Measurements from ENCODE around the gene LGR6. TPM values are rescaled to one million over a fixed set of nuclear protein-coding genes. Genes with fewer than 3 reads are reported as not detected.

The LGR6 gene
- total and polyA plus RNA-seq, 2 of the 8 experiments (the other 6 are each of a cell fraction or from before 2014, with no cell fraction given) = 0.50 to 1.0 TPM

DNA sequence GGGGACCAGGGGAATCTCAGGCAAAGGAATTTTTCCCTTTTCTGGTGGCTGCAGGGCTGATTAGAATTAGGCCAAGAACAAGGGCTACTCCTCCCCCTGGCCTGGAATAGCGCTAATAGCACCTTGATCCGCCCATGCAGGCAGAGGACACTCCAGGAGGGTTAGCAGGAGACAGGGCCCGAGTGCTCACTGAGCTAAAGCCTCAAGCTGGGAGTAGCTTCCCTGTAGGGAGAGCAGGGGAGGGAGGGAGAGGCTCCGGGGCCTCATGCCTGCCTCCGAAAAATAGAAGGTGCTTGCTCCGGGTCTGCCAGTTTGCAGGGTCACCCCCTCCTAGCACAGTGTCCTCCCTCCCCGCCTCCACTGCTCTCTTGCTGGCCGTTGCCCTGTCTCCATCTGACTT is 37.0 kb upstream of the LGR6 start:
- Histone ChIP-seq H3K56ac (replicated peaks; ENCODE audit: insufficient read length, low read depth, low read length) (no peak overlapping the region), H2BK12ac (ENCODE audit: low read depth, low read length) (no peak overlapping the region), H4K8ac (ENCODE audit: extremely low read depth, insufficient read depth, low read length) (no peak overlapping the region), H3K9ac (replicated peaks in 1 of 4; ENCODE audit: extremely low read depth in 1 of 4, low read depth in 3 of 4, low read length in 3 of 4) (no peak overlapping the region), H2BK120ac (replicated peaks; ENCODE audit: low read depth, low read length) (no peak overlapping the region), H3K4me3 (ENCODE audit: extremely low read depth in 1 of 4, insufficient read depth in 2 of 4, low read depth in 3 of 4, low read length in 4 of 4) (no peak overlapping the region), H4K20me1 (replicated peaks in 1 of 2; ENCODE audit: control insufficient read depth in 1 of 2, insufficient read depth in 2 of 2, low read length in 2 of 2) (no peaks in the 10 kb centered on the region), H3K27me3 (replicated peaks in 1 of 4; ENCODE audit: control insufficient read depth in 3 of 4, extremely low read depth in 1 of 4, insufficient read depth in 3 of 4, low read length in 3 of 4) (no peaks in the 10 kb centered on the region), H3K23me2 (ENCODE audit: low read depth, low read length) (no peaks in the 10 kb centered on the region), H3K27ac (ENCODE audit: low read depth, low read length) (no peak overlapping the region), H3K36me3 (ENCODE audit: control insufficient read depth in 2 of 4, insufficient read depth in 4 of 4, low read length in 3 of 4) (no peaks in the 10 kb centered on the region), H2AK5ac (ENCODE audit: low read depth, low read length) (no peak overlapping the region), H3K4me1 (replicated peaks in 1 of 4; ENCODE audit: control insufficient read depth in 3 of 4, insufficient read depth in 4 of 4, low read length in 3 of 4) (peaks cover 0 to 15% (median 5%) of the 10 kb centered on the region in 4 experiments; a peak in 3 of 7 replicates), H2BK5ac (ENCODE audit: low read depth, low read length) (no peak overlapping the region), H3K4ac (replicated peaks; ENCODE audit: insufficient read length, low read depth, low read length) (no peak overlapping the region), H3K79me1 (ENCODE audit: low read depth, low read length) (no peaks in the 10 kb centered on the region), H2BK20ac (ENCODE audit: low read length) (no peak overlapping the region), H2BK15ac (ENCODE audit: low read length) (no peak overlapping the region), H4K5ac (ENCODE audit: insufficient read length, low read depth, low read length) (no peak overlapping the region), H3K79me2 (ENCODE audit: control insufficient read depth in 1 of 2, insufficient read depth in 2 of 2, low read length in 2 of 2) (no peaks in the 10 kb centered on the region), H3K4me2 (ENCODE audit: insufficient read depth in 1 of 2, low read depth in 2 of 2, low read length in 2 of 2) (no peak overlapping the region), H3K14ac (ENCODE audit: insufficient read length) (no peak overlapping the region), H3K23ac (ENCODE audit: insufficient read length) (no peak overlapping the region), H4K91ac (replicated peaks; ENCODE audit: insufficient read length, low read length) (peak overlapping the region; percentile 32), H2AFZ (ENCODE audit: low read length) (no peak overlapping the region), H3K9me3 (ENCODE audit: insufficient read depth in 2 of 2, low read depth in 1 of 2, low read length in 1 of 2) (no peaks in the 10 kb centered on the region; a peak in 1 of 4 replicates), H3K18ac (ENCODE audit: extremely low read depth, low read length) (no peak overlapping the region; the same call in 1 of the 2 replicates)
- ChIA-PET POLR2A (ENCODE audit: partially characterized antibody) (interaction anchor here (1.5 kb wide), 2 partner anchors 145 to 146 kb away, joined by 3 to 4 read pairs; partner anchors contain the start of gene ELF3), CTCF (ENCODE audit: partially characterized antibody) (interaction anchor here (1.0 to 5.2 kb wide), 11 partner anchors 10 to 219 kb away, joined by 3 to 77 read pairs (median 16); partner anchors contain the start of genes ARL8A and LGR6)
- WGBS, 2 experiments (ENCODE audit: extremely low coverage in 1 of 2, insufficient coverage in 1 of 2, insufficient read length in 1 of 2, insufficient replicate concordance in 2 of 2, low coverage in 1 of 2, low lambda C conversion rate in 2 of 2, missing lambda C conversion rate in 1 of 2) = 77% methylated on average over 8 of the region's 8 CpGs; no CpG with 5 or more reads in 1 of the 2 experiments
- FAIRE-seq = no peak
- DNase-seq (ENCODE audit: low read depth in 1 of 2, low spot score in 2 of 2) = no peak
- TF ChIP-seq KDM1A (IDR thresholded peaks at IDR 0.05; ENCODE audit: borderline replicate concordance, low read length) (no peak), POLR2A (IDR thresholded peaks at IDR 0.05; ENCODE audit: control extremely low read depth in 1 of 2, low read depth in 2 of 2, low read length in 2 of 2) (no peak), RXRA (IDR thresholded peaks at IDR 0.05; ENCODE audit: insufficient read depth, low read depth, low read length) (no peak), GTF2F1 (IDR thresholded peaks at IDR 0.05; ENCODE audit: borderline replicate concordance, low read depth, low read length) (no peak), SP4 (IDR thresholded peaks at IDR 0.05; ENCODE audit: low read length) (no peak), CHD2 (IDR thresholded peaks at IDR 0.05; ENCODE audit: low read length) (no peak), BACH1 (IDR thresholded peaks at IDR 0.05; ENCODE audit: low read length) (no peak), SIRT6 (IDR thresholded peaks at IDR 0.05; ENCODE audit: low read length) (no peak), YY1 (IDR thresholded peaks at IDR 0.05; ENCODE audit: low read depth, low read length) (no peak), NANOG (IDR thresholded peaks at IDR 0.05; ENCODE audit: insufficient read depth, low read depth, low read length, poor library complexity, severe bottlenecking) (no peak), JUND (IDR thresholded peaks at IDR 0.05; ENCODE audit: low read length) (no peak), RBBP5 (IDR thresholded peaks at IDR 0.05; ENCODE audit: borderline replicate concordance, low read depth, low read length) (no peak), POLR2AphosphoS5 (IDR thresholded peaks at IDR 0.05; ENCODE audit: low read depth, low read length) (no peak), ATF2 (IDR thresholded peaks at IDR 0.05; ENCODE audit: low read length) (no peak)
